ENCODE data around the gene CCDC179. TPM values are rescaled to one million over a fixed set of nuclear protein-coding genes. Genes with fewer than 3 reads are reported as not detected.

CCDC179 gene
- total and polyA plus RNA-seq, 12 donors: not detected

GRCh38 chr11:22878604-22879003, 18.3 kb upstream of the CCDC179 start:
- Histone ChIP-seq H3K36me3 (replicated peaks in 1 of 2) (no peaks in the 10 kb centered on the region), H3K9me3 (replicated peaks in 1 of 3) (no peaks in the 10 kb centered on the region), H3K27me3 (no peaks in the 10 kb centered on the region), H3K27ac (no peak overlapping the region), H3K4me3 (no peak overlapping the region), H3K4me1 (replicated peaks in 1 of 2) (no peaks in the 10 kb centered on the region)
- TF ChIP-seq POLR2A (IDR thresholded peaks at IDR 0.05) (no peak), CTCF (IDR thresholded peaks at IDR 0.05) (no peak)
- intact Hi-C loops (cut with DNase I): no loop called here
- no peak for DNase-seq

GRCh38 chr11:22878039-22878438, 17.8 kb upstream of the CCDC179 start:
- DNase-seq: no peak
- no peak overlapping the region for H3K27ac ChIP-seq
- H3K27me3 ChIP-seq: no peaks in the 10 kb centered on the region
- no peak overlapping the region for H3K4me3 ChIP-seq
- no peaks in the 10 kb centered on the region for H3K9me3 ChIP-seq (replicated peaks in 1 of 3)
- H3K4me1 ChIP-seq (replicated peaks in 1 of 2): no peaks in the 10 kb centered on the region
- H3K36me3 ChIP-seq (replicated peaks in 1 of 2): no peaks in the 10 kb centered on the region
- intact Hi-C loops (cut with DNase I): no loop called here
- TF ChIP-seq POLR2A (IDR thresholded peaks at IDR 0.05) (no peak), CTCF (IDR thresholded peaks at IDR 0.05) (no peak)

- Histone ChIP-seq H3K4me3 (no peak overlapping the region), H3K4me1 (replicated peaks in 1 of 2) (no peaks in the 10 kb centered on the region), H3K9me3 (replicated peaks in 1 of 3) (no peaks in the 10 kb centered on the region), H3K27me3 (no peaks in the 10 kb centered on the region), H3K36me3 (replicated peaks in 1 of 2) (no peaks in the 10 kb centered on the region), H3K27ac (no peak overlapping the region)
- WGBS, 4 donors: 0 to 6% (median 5%) methylated on average over 2 of the region's 2 CpGs
- TF ChIP-seq CTCF (IDR thresholded peaks at IDR 0.05): peak; percentile 66 to 86 (median 77)
- TF ChIP-seq POLR2A (IDR thresholded peaks at IDR 0.05): no peak
- DNase-seq: peak; percentile 54 to 81 (median 74)
- intact Hi-C loops (cut with DNase I): no loop called here
Observed at GRCh38 chr11:22875869-22876473, 15.7 kb upstream of the CCDC179 start.

- TF ChIP-seq CTCF (IDR thresholded peaks at IDR 0.05) (no peak), POLR2A (IDR thresholded peaks at IDR 0.05) (no peak)
- no peak overlapping the region for H3K27ac ChIP-seq
- no peaks in the 10 kb centered on the region for H3K9me3 ChIP-seq (replicated peaks in 1 of 3)
- 80 to 94% (median 87%) methylated on average over 3 of the region's 3 CpGs for WGBS, 4 donors
- no peaks in the 10 kb centered on the region for H3K27me3 ChIP-seq
- no peak for DNase-seq
- intact Hi-C loops (cut with DNase I): no loop called here
- H3K4me3 ChIP-seq: no peak overlapping the region
- no peaks in the 10 kb centered on the region for H3K36me3 ChIP-seq (replicated peaks in 1 of 2)
- H3K4me1 ChIP-seq (replicated peaks in 1 of 2): no peaks in the 10 kb centered on the region
Observed at GRCh38 chr11:22869325-22869724, 9.1 kb upstream of the CCDC179 start.

All from adrenal gland (tissue), 12 donors.